ENCODE data around the gene REEP3. TPM values are rescaled to one million over a fixed set of nuclear protein-coding genes. Genes with fewer than 3 reads are reported as not detected.

The REEP3 gene
- polyA plus RNA-seq, 1 donor from 2014 or later, result 6.9 TPM

GRCh38 chr10:63477927-63478326, 43.3 kb upstream of the REEP3 start:
- H3K4me2 ChIP-seq (ENCODE audit: low read length), result no peak overlapping the region
- H3K36me3 ChIP-seq (ENCODE audit: insufficient read depth, low read length), result no peaks in the 10 kb centered on the region
- H3F3A ChIP-seq (ENCODE audit: insufficient read depth, low read length, poor library complexity, severe bottlenecking), result no peaks in the 10 kb centered on the region
- H3K79me2 ChIP-seq (replicated peaks; ENCODE audit: insufficient read depth, low read length), result peaks cover 42% of the 10 kb centered on the region
- no peak overlapping the region for H3K9ac ChIP-seq (ENCODE audit: low read length)
- peaks cover 8% of the 10 kb centered on the region for H4K20me1 ChIP-seq (ENCODE audit: insufficient read depth)
- no peak overlapping the region for H3K27ac ChIP-seq (ENCODE audit: low read length)
- H3K4me3 ChIP-seq (ENCODE audit: low read length), result no peak overlapping the region
- H2AFZ ChIP-seq (ENCODE audit: low read depth, low read length), result no peak overlapping the region
- TF ChIP-seq RAD21 (conservative IDR thresholded peaks at IDR 0.05) (no peak), SMC3 (conservative IDR thresholded peaks at IDR 0.05; ENCODE audit: poor library complexity) (no peak), EZH2 (IDR thresholded peaks at IDR 0.05; ENCODE audit: borderline replicate concordance, insufficient read depth, low read length, poor library complexity, severe bottlenecking) (no peak), MXI1 (conservative IDR thresholded peaks at IDR 0.05; ENCODE audit: poor library complexity, severe bottlenecking) (no peak), TAF1 (IDR thresholded peaks at IDR 0.05; ENCODE audit: low read depth) (no peak), POLR2AphosphoS5 (IDR thresholded peaks at IDR 0.05) (no peak), REST (IDR thresholded peaks at IDR 0.05; ENCODE audit: borderline replicate concordance) (no peak), EP300 (conservative IDR thresholded peaks at IDR 0.05; ENCODE audit: poor library complexity, severe bottlenecking) (no peak), CTCF (IDR thresholded peaks at IDR 0.05; ENCODE audit: poor library complexity, severe bottlenecking) (no peak)
- no peaks in the 10 kb centered on the region for H3K9me3 ChIP-seq (ENCODE audit: low read length)
- H3K9me2 ChIP-seq (ENCODE audit: insufficient read depth, low read length), result no peaks in the 10 kb centered on the region
- H3K27me3 ChIP-seq (ENCODE audit: insufficient read depth, low read depth, low read length), result no peaks in the 10 kb centered on the region

- TF ChIP-seq MXI1 (conservative IDR thresholded peaks at IDR 0.05; ENCODE audit: poor library complexity, severe bottlenecking), result no peak
- TF ChIP-seq CTCF (IDR thresholded peaks at IDR 0.05; ENCODE audit: poor library complexity, severe bottlenecking), result no peak
Measured at GRCh38 chr10:63478564-63478963, 42.6 kb upstream of the REEP3 start.

More at GRCh38 chr10:63478564-63478963, 42.6 kb upstream of the REEP3 start:
- Histone ChIP-seq H3F3A (ENCODE audit: insufficient read depth, low read length, poor library complexity, severe bottlenecking) (no peaks in the 10 kb centered on the region), H3K79me2 (replicated peaks; ENCODE audit: insufficient read depth, low read length) (peaks cover 48% of the 10 kb centered on the region), H3K27me3 (ENCODE audit: insufficient read depth, low read depth, low read length) (no peaks in the 10 kb centered on the region), H3K36me3 (ENCODE audit: insufficient read depth, low read length) (no peaks in the 10 kb centered on the region), H3K9me3 (ENCODE audit: low read length) (no peaks in the 10 kb centered on the region), H3K9ac (ENCODE audit: low read length) (no peak overlapping the region), H3K9me2 (ENCODE audit: insufficient read depth, low read length) (no peaks in the 10 kb centered on the region), H3K27ac (ENCODE audit: low read length) (no peak overlapping the region), H4K20me1 (ENCODE audit: insufficient read depth) (peaks cover 8% of the 10 kb centered on the region), H3K4me2 (ENCODE audit: low read length) (no peak overlapping the region), H2AFZ (ENCODE audit: low read depth, low read length) (no peak overlapping the region), H3K4me3 (ENCODE audit: low read length) (no peak overlapping the region)
